Measurements from ENCODE around the gene PACRG.

PACRG gene

GRCh38 chr6:163212123-163212522 is 484.3 kb downstream of the PACRG start:
- ATAC-seq: no peak
- TF ChIP-seq TCF4 (CRISPR knock-in tag; IDR thresholded peaks at IDR 0.05; ENCODE audit: borderline replicate concordance) (no peak), ZNF8 (CRISPR knock-in tag; IDR thresholded peaks at IDR 0.05) (no peak), ARNTL (CRISPR knock-in tag; IDR thresholded peaks at IDR 0.05; ENCODE audit: borderline replicate concordance, low read depth) (no peak), TSHZ2 (CRISPR knock-in tag; IDR thresholded peaks at IDR 0.05) (no peak), ZNF565 (CRISPR knock-in tag; conservative IDR thresholded peaks at IDR 0.05; ENCODE audit: low read depth) (no peak), GLIS3 (CRISPR knock-in tag; IDR thresholded peaks at IDR 0.05) (no peak), CSDC2 (CRISPR knock-in tag; IDR thresholded peaks at IDR 0.05) (no peak), PPARA (CRISPR knock-in tag; IDR thresholded peaks at IDR 0.05; ENCODE audit: borderline replicate concordance) (no peak), PATZ1 (CRISPR knock-in tag; IDR thresholded peaks at IDR 0.05; ENCODE audit: borderline replicate concordance) (no peak), CSRNP3 (CRISPR knock-in tag; IDR thresholded peaks at IDR 0.05) (no peak), OSR1 (CRISPR knock-in tag; IDR thresholded peaks at IDR 0.05) (no peak), BACH2 (CRISPR knock-in tag; IDR thresholded peaks at IDR 0.05; ENCODE audit: borderline replicate concordance) (no peak), RARB (CRISPR knock-in tag; IDR thresholded peaks at IDR 0.05) (no peak), ZFP3 (CRISPR knock-in tag; IDR thresholded peaks at IDR 0.05) (no peak), ZC3H10 (CRISPR knock-in tag; IDR thresholded peaks at IDR 0.05) (no peak)
- TF ChIP-seq, protein P1, sequence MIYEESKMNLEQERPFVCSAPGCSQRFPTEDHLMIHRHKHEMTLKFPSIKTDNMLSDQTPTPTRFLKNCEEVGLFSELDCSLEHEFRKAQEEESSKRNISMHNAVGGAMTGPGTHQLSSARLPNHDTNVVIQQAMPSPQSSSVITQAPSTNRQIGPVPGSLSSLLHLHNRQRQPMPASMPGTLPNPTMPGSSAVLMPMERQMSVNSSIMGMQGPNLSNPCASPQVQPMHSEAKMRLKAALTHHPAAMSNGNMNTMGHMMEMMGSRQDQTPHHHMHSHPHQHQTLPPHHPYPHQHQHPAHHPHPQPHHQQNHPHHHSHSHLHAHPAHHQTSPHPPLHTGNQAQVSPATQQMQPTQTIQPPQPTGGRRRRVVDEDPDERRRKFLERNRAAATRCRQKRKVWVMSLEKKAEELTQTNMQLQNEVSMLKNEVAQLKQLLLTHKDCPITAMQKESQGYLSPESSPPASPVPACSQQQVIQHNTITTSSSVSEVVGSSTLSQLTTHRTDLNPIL (CRISPR knock-in tag; IDR thresholded peaks at IDR 0.05; ENCODE audit: low read depth): no peak

DNA sequence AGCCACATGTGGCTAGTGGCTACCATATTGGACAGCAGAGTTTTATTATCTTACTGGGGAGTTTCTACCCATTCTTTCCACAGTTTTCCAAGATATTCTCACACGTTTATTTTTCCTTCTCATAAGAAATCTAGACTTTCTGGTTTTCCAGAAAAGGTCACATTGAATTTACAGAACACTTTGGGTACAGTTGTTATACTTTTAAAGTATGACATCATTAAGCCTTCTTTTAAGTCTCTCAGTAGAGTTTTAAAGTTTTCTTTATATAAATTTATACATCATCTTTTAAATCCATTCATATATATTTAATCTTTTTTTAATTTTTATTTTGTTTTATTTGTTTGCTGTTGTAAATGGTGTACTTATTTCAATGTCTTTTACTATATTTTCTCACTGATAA is 486.5 kb downstream of the PACRG start:
- TF ChIP-seq SNAI2 (CRISPR knock-in tag; IDR thresholded peaks at IDR 0.05) (no peak), TOX (CRISPR knock-in tag; IDR thresholded peaks at IDR 0.05; ENCODE audit: borderline replicate concordance) (no peak), ARNTL (CRISPR knock-in tag; IDR thresholded peaks at IDR 0.05; ENCODE audit: borderline replicate concordance, low read depth) (no peak), TCF4 (CRISPR knock-in tag; IDR thresholded peaks at IDR 0.05; ENCODE audit: borderline replicate concordance) (no peak), BACH2 (CRISPR knock-in tag; IDR thresholded peaks at IDR 0.05; ENCODE audit: borderline replicate concordance) (no peak), ZFP30 (CRISPR knock-in tag; IDR thresholded peaks at IDR 0.05) (no peak), GLIS3 (CRISPR knock-in tag; IDR thresholded peaks at IDR 0.05) (no peak), OSR1 (CRISPR knock-in tag; IDR thresholded peaks at IDR 0.05) (no peak), CSDC2 (CRISPR knock-in tag; IDR thresholded peaks at IDR 0.05) (no peak), PPARA (CRISPR knock-in tag; IDR thresholded peaks at IDR 0.05; ENCODE audit: borderline replicate concordance) (no peak), ZNF565 (CRISPR knock-in tag; conservative IDR thresholded peaks at IDR 0.05; ENCODE audit: low read depth) (no peak), RARB (CRISPR knock-in tag; IDR thresholded peaks at IDR 0.05) (no peak), ISL1 (CRISPR knock-in tag; IDR thresholded peaks at IDR 0.05) (no peak), CSRNP3 (CRISPR knock-in tag; IDR thresholded peaks at IDR 0.05) (no peak), PATZ1 (CRISPR knock-in tag; IDR thresholded peaks at IDR 0.05; ENCODE audit: borderline replicate concordance) (no peak), ZNF70 (CRISPR knock-in tag; IDR thresholded peaks at IDR 0.05) (no peak), ZC3H10 (CRISPR knock-in tag; IDR thresholded peaks at IDR 0.05) (no peak), ZNF8 (CRISPR knock-in tag; IDR thresholded peaks at IDR 0.05) (no peak)
- TF ChIP-seq, protein P2, sequence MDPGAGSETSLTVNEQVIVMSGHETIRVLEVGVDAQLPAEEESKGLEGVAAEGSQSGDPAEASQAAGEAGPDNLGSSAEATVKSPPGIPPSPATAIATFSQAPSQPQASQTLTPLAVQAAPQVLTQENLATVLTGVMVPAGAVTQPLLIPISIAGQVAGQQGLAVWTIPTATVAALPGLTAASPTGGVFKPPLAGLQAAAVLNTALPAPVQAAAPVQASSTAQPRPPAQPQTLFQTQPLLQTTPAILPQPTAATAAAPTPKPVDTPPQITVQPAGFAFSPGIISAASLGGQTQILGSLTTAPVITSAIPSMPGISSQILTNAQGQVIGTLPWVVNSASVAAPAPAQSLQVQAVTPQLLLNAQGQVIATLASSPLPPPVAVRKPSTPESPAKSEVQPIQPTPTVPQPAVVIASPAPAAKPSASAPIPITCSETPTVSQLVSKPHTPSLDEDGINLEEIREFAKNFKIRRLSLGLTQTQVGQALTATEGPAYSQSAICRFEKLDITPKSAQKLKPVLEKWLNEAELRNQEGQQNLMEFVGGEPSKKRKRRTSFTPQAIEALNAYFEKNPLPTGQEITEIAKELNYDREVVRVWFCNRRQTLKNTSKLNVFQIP (CRISPR knock-in tag; IDR thresholded peaks at IDR 0.05; ENCODE audit: borderline replicate concordance, low read depth): no peak
- TF ChIP-seq, protein P1 (CRISPR knock-in tag; IDR thresholded peaks at IDR 0.05; ENCODE audit: low read depth): no peak
- no peak for ATAC-seq
